NCI-H748 (cell line): ENCODE data around the gene REEP6.
"Not testable (repeated sequence)": the region's sequence is repeated elsewhere in the genome, so short reads cannot be mapped to it uniquely, and the experiment has no call there.

Experiments
- DNase-seq: peaks from one replicate; lab custom pipeline; 2025; ENCODE audit not compliant: unreplicated experiment; lab: John Stamatoyannopoulos, UW

Gene REEP6

DNA sequence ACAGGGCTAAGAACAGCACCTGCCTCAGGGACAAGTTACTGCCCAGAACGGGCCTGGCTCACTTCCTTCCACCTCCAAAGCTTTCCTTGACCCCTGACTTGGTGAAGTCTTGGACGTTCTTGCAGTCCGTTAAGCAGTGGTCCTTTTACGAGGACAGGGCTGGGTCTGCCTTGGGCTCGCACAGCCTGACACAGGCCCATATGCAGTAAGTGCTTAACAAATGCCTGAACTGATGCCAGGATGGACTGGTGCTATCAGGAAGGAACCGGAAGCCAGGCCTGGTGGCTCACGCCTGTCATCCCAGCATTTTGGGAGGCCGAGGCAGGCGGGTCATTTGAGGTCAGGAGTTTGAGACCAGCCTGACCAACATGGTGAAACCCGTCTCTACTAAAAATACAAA, 31.1 kb downstream of the REEP6 start:
- DNase-seq, result no peak

DNA sequence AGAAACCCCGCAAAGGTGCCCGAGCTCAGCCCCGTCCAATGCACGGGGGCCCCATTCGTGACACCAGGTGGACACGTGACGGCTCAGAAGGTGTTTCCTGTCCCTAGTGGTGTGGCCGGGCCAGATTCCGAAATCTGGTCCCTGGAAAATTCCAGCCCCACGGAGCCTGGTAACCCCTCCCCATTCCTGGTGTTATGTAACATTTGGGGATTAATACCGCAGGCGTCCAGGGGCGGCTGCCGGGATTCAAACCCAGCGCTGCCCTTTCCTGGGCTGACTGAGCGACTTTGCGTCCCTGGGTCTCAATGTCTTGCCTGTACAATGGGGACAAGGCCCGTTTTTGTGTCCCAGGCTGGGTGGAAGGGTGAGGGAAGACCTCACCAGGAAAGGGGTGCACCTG, 31.9 kb downstream of the REEP6 start:
- DNase-seq, result no peak

DNA sequence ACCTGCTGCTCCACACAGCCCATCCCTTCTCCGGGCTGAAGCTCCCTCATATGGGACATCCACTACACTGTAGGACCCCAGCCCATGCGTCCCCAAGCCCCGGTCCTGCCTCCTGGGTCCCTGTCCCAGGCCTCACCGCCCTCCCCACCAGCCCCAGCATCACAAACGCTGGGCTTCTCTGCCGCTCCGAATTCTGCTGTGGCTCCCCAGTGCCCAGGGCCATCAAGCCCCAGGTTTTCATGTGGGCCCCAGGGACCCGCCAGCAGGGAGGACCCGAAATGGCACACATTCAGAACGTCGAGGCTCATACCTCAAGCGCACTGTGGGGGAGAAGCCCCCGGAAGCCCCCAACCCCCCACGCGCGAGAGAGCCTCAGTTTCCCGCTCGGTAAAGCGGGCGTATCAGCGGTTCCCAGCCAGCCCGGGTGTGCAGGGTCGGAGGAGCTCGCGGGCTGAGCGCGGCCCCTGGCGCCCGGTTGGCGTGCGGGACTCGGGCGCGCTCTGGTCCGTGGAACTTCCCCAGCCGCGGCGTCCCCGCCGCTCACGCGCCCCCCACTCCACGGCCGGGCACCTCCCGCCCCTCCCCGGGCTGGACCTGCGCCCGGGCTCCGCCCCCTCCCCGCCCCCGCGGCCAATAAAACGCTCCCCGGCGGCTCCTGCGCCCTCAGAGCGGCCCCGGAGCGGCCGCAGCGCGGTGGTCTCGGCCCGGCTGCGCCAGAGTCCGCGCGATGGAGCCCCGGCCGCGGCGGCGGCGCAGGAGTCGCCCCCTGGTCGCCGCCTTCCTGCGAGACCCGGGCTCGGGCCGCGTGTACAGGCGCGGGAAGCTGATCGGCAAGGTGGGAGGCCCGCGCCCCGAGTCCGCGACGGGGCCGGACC, 32.7 kb downstream of the REEP6 start, which contains the start of gene PLK5:
PLK5 (plus strand) TSS at position 666 of the 875 bp plus-strand sequence. CDS start 2,920 bp downstream, outside the sequence.
- DNase-seq, result no peak

DNA sequence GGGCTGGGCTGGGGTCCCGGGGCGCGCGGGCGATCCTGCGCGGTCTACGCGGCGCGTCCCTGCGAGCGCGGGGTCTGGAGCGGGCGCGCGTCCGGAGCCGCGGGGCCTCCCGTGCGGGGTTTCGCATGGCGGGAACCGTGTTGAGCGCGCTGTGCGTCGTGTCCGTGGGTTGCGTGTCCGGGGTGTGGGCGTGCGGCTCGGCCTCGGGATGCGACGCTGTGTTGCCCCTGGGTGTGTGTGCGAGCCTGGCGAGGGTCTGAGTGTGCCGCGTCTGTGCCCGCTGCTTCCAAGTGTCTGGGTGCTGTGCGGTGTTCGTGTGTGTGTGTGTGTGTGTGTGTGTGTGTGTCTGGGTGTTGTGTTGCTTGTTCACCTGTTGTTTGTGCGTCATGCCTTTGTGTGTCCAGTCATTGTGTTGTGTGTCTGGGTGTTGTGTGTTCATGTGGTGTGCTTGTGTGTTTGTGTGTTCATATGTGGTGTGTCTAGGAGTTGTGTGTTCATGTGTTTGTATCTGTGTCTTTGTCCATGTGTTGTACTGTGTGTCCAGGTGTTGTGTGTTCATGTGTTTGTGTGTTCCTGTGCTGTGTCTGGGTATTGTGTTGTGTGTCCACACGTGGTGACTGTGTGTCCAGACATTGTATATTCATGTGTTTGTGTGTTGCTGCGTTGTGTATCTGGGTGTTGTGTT, 33.4 kb downstream of the REEP6 start:
- DNase-seq, result no peak

DNA sequence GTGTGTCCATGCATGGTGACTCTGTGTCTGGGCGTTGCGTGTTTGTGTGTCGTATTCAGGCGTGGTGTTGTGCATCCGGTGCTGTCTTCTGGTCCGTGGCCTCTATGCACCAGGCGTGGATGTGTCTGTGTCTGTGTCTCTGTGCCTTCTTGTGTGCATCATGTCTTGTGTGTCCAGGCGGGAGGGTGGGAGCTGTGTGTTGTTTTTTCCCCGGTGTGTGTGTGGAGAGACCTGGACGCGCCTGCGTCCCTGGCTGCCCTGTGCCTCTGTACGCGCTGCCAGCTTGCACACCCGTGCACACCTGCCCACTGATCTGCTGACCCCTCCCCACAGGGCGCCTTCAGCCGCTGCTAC, 34.0 kb downstream of the REEP6 start:
- DNase-seq, result no peak

DNA sequence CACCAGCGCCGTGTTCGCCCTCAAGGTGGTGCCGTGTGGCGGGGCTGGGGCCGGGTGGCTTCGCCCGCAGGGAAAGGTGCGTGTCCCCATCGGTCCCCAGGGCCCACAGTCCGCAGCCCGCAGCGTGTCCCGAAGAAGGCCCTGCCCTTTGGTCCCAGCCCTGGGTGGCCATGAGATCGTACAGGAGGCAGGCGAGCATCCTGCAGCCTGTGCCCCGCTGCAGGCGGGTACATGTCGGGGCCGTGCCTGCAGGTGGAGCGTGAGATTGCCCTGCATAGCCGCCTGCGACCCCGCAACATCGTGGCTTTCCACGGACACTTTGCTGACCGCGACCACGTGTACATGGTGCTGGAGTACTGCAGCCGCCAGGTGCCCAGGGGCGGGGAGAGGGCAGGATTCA, 34.4 kb downstream of the REEP6 start:
- no peak for DNase-seq

DNA sequence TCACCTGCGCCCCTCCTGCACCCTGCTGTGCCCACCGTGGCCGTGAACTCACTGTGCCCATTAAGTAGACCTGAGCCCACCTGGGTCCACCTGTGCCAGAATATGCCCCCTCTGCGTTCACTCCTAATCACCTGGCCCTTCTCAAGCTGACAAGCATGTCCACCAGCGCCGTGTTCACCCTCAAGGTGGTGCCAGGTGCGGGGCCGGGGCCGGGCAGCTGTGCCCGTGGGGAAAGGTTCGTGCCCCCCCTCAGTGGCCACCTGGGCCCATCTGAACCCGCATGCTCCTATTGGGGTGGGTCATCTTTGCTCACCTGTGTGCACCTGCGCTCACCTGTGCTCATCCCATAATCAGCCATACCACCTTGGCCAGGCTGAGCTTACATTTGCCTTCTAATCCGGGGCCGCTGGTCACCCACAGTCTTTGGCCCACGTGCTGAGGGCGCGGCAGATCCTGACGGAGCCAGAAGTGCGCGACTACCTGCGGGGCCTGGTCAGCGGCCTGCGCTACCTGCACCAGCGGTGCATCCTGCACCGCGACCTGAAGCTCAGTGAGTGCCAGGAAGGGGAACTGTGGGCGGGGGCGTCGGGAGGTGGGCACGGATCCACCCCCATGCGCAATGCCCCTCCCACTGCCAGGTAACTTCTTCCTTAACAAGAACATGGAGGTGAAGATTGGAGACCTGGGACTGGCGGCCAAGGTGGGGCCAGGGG, 35.2 kb downstream of the REEP6 start:
- DNase-seq, result no peak

DNA sequence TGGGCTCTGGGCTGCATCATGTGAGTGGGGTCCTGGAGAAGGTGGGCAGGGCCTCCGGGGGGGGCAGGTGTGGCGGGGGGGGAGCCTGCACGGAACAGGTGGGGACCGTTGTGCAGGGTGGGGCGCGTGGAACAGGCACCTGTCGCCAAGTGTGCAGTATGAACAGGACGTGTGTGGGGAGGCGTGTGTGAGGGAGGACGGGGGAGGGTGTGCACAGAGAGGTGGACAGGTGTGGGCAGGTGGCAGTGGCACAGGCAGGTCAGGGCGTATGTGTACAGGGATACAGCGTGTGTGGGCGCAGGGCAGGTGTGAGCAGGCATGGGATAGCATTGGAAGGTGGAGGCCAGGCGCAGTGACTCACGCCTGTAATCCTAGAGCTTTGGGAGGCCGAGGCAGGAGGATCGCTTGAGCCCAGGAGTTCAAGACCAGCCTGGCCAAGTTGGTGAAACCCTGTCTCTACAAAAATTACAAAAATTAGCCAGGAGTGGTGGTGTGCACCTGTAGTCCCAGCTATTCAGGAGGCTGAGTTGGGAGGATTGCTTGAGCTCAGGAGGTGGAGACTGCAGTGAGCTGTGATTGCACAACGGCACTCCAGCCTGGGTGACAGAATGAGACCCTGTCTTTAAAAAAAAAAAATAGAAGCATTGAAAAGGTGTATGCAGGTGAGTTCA, 36.1 kb downstream of the REEP6 start:
- DNase-seq, result no peak

DNA sequence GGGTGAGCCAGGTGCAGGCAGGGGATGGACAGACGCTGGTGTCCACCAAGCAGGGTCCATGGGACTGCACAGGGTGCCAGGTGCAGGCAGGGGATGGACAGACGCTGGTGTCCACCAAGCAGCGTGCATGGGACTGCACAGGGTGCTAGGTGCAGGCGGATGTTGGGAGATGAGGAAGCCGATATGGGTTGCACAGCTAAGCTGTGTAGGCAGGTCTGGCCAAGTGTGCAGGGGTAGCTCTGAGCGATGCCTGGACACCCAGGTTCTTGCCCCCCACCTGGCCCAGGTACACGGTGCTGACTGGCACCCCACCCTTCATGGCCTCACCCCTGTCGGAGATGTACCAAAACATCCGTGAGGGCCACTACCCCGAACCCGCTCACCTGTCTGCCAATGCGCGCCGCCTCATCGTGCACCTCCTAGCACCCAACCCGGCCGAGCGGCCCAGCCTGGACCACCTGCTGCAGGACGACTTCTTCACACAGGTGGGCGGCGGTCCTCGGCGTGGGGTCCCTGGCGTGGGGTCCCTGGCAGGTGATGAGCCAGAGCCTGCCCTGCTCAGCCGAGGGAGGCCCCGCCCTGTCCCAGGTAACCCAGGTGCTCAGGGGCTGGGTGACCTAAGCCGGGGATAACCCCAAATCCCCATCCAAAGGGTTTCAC, 36.8 kb downstream of the REEP6 start:
- no peak for DNase-seq

DNA sequence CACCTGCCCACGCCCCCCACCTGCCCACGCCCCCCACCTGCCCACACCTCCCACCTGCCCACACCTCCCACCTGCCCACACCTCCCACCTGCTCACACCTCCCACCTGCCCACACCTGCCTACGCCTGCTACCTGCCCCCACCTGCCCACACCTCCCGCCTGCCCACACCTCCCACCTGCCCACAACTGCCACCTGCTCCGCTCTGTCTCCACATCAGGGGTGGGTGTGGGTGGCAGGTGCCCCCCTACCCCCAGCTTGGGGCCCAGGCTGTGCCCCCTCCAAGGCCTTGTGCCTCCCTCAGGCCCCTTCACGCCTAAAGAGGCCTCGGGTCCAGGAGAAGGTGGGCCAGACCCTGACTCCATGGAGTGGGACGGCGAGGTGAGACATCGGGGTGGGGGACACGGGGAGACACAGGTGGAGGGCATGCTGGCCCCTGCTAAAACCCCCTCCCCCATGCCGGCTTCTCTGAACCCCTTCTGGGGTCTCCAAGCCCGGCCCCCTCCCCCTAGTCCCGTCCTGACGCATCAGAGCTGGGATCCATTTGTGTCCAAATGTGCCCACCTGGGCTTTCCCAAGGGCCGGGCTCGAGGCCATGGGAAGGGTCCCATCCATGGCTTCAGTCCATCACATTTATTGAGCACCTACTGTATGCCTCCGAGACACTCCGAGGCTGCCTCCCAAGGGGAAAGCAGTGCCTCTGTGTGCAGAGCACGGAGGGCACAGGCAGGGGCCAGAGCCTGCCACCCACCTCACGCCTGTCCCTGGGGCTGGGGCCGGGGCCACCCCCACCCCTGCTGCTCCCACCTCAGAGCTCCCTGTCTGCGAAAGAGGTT, 37.8 kb downstream of the REEP6 start:
- no peak for DNase-seq

DNA sequence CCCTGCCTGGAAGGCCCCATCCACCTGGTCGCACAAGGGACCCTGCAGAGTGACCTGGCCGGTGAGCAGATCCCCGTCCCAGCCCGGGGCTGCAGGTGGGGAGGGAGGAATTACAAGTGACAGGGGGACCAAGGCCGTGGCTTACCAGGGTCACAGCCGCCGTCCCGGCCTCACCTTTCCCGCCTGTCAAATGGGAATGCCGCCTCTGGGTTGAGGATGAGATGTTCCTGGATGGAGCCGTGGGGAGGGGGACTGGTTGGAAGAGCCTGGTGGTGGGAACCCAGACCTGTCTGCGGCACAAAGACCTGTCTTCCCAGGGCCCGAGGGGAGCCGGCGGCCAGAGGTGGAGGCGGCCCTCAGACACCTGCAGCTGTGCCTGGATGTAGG, 38.4 kb downstream of the REEP6 start:
- no peak for DNase-seq

DNA sequence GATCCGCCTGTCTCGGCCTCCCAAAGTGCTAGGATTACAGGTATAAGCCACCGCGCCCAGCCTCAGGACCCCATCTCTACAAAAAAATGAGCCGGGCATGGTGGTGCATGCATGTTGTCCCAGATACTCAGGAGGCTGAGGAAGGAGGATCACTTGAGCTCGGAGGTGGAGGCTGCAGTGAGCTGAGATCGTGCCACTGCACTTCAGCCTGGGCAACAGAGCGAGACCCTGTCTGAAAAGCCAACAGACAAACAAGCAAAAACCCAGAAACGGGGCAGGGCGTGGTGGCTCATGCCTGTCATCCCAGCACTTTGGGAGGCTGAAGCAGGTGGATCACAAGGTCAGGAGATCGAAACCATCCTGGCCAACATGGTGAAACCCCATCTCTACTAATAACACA, 39.9 kb downstream of the REEP6 start:
- DNase-seq, result not testable (repeated sequence)

DNA sequence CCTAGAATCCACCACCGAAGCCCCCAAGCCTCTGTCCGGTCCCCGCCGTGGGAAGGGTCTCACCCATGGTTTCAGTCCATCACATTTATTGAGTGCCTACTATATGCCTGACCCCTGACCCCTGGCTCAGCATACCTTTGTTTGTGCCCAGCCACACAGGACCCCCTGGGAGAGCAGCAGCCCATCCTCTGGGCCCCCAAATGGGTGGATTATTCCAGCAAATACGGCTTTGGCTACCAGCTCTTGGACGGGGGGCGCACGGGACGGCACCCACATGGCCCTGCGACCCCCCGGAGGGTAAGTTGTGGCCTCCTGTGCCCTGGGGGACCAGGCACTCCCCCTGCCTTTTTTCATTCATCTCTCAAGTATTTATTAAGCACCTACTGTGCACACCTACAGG, 40.6 kb downstream of the REEP6 start:
- no peak for DNase-seq

DNA sequence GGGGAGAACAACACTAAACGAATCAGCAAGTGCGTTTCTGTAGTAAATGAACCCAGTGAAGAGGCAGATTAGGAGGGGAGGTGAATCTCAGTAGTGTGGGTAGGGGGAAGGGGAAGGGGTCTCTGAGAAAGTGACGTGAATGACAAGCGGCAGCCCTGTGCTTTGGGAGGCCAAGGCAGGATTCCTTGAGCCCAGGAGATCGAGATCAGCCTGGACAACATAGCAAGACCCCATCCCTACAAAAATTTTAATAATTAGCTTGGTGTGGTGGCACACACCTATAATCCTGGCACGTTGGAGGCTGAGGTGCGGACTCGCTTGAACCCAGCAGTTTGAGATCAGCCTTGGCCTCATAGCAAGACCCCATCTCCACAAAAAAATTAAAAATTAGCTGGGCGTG, 41.0 kb downstream of the REEP6 start:
- no peak for DNase-seq

DNA sequence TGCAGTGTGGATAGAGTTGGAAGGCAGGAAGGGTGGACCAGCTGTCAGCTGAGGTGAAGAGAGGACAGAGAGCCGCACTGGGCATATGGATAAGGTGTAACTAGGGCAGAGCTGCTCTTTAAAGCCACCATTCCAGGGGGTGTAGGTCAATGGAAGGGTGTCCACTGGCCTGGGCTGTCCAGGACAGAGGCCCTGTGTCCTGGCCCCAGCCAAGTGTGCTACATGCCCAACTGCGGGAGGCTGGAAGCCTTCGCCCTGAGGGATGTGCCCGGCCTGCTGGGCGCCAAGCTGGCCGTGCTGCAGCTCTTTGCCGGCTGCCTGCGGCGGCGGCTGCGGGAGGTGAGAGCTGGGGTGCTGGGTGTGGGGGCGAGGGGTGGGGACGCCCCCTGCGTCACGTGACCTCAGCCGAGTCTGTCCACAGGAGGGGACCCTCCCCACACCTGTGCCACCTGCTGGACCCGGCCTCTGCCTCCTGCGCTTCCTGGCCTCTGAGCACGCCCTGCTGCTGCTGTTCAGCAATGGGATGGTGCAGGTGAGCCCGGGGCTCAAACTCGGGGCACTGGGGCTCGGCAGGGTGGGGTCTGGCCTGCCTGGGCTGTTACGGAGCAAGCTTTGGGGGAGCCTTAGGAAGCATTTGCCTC, 42.6 kb downstream of the REEP6 start:
- DNase-seq, result no peak

DNA sequence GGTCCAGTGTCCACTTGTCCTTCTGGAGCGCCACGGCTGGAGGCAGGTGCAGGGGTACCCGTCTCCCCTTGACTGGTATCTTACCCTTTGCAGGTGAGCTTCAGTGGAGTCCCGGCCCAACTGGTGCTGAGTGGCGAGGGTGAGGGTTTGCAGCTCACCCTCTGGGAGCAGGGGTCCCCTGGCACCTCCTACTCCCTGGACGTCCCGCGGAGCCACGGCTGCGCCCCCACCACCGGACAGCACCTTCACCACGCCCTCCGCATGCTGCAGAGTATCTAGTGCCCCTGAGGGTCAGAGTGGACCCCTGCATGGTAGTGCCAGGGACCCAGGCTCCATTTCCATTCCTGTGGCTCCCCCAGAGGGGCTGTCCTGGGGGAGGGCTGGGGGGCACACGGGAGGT, 44.0 kb downstream of the REEP6 start:
- no peak for DNase-seq

DNA sequence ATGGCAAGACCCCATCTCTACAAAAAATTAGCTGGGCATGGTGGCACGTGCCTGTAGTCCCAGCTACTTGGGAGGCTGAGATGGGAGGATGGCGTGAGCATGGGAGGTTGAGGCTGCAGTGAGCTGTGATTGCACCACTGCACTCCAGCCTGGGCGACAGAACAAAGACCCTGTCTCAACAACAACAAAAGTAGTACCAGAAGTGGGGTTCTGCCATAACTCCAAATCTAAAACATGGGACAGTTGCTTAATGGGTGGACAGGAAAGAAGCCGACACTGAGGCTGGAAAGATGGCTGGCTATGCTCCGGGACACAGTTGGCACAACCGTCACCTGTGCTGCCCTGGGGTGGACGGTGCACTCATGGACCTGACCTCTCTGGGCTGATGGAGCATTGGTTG, 44.7 kb downstream of the REEP6 start:
- not testable (repeated sequence) for DNase-seq

DNA sequence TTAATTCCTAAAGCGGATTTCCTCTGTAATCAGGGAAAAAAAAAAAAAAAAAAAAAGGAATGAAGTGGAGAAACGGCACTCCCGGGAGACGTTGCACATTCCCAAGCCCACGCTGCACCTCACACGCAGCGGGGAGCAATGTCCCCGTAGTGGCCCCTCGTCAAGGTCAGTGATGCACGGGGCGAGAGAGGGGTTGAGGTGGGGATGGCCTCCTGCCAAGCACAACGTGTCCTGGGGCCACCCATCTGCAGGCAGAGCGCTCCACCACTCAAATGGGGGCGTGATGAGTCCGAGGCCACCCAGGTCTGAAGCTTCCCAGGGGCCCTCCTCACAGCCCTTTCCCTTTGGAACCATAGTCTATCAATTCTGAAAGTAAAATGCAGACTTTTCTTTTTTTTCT, 48.0 kb downstream of the REEP6 start:
- DNase-seq, result no peak

DNA sequence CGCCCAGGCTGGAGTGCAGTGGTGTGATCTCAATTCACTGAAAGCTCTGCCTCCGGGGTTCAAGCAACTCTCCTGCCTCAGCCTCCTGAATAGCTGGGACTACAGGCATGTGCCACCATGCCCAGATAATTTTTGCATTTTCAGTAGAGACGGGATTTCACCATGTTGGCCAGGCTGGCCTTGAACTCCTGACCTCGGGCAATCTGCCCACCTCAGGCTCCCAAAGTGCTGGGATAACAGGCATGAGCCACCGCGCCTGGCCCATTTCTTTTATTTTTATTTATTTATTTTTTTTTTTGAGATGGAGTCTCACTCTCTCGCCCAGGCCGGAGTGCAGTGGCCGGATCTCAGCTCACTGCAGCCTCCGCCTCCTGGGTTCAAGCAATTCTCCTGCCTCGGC, 48.8 kb downstream of the REEP6 start:
- DNase-seq, result not testable (repeated sequence)
